Effector CD8-positive, alpha-beta T cell (primary cell): Measurements from ENCODE around the gene CDK9.
A peak's percentile ranks its signal among the peaks of the same experiment; 100 is the strongest.
"Not testable (repeated sequence)": the region's sequence is repeated elsewhere in the genome, so short reads cannot be mapped to it uniquely, and the experiment has no call there.

Experiments used
- DNase-seq: peaks from one replicate; lab custom pipeline; 2025; lab: John Stamatoyannopoulos, UW
- total RNA-seq, 4 experiments: gene quantifications; one replicate each; lab custom pipeline; 2026; lab: John Stamatoyannopoulos, UW

The CDK9 gene
- total RNA-seq = 91.5 to 154 (median 109) reads per million in 4 experiments

GRCh38 chr9:127785933-127786772 is at the start of gene CDK9:
TSS of gene CDK9 (plus strand) at chr9:127786034. CDS start at chr9:127786149, 115 bp downstream.
- peak; percentile 86 for DNase-seq

DNA sequence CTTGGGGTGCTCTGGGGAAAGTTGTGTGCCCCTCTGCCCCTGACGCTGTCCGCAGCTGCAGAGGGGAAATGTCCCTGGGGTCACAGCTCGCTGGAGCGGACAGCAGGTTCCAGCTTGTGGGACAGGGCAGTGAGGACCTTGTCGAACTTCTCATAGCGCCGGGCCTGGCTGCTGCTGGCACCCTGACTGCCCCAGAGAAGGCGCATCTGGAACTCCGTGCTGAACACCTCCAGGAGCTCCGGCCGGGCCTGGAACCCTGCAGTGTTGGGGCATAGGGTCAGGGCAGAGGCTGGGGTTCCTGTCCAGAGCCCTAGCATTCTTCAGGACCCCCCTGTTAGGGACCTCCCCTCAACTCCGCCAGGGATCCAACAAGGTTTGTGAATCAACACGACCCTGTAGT is 47.2 kb upstream of the CDK9 start:
- DNase-seq = no peak

DNA sequence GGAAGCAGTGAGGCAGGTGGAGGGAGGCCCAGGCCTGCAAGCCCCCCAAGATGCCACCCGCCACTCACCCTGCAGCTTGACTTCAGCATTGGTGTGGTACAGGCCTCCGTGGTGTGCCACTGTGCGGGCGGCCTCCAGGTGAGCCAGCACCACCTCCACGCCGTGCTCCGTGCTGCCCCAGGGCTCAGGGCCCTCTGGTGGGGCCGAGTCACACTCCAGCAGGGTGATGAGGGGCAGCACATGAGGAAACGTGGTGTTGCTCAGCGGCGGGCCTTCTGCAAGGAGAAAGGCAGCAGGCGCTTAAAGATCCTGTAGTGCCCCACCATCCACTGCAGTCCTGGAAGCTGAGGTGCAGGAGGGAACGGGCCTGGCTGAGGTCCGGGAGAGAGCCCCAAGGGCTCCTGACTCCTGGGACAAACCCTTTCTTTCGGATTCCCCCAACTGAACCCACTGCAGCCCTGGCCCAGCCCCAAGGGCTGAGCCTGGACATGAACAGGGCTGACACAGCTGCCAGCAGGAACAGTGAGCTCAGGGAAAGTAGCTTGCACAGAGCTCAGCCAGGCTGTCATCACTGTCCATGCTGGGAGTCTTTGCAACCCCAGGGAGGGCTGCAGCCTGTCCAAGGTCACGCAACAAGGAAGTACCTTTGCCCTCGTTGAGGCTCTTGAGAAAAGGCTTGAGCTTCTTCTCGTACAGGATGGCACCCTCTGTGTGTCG is 46.1 kb upstream of the CDK9 start:
- DNase-seq = no peak

GRCh38 chr9:127741831-127742434 is 43.9 kb upstream of the CDK9 start:
- DNase-seq = no peak

DNA sequence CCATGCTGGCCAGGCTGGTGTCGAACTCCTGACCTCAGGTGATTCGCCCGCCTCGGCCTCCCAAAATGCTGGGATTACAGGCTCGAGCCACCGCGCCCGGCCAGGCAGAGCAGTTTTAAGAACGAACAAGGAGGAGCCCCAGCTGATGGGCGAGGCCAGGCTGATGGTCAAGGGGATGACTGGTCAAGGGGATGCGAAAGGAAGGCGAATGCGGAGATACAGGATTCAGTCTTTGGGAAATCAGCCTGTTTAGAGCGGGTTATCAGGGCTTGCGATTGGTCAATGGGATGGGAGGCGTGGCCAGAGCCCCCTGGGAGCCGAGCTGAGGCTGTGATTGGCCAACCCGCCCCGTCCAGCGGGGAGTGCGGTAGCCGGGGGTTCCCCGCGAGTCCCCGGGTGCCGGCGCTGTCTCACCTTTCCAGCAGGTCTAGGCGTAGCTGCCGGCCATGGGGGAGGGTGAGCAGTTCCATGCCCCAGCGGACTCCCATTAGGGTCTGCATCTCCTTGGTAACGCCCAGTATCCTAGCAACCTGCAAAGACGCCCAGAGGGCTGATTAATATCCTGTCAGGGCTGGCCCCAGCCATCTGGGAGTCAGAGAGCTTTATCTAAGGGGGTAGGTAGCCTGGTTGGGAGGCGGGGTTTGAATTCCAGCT is 43.3 kb upstream of the CDK9 start:
- no peak for DNase-seq

- no peak for DNase-seq
Measured at GRCh38 chr9:127744398-127745110, 41.3 kb upstream of the CDK9 start.

DNA sequence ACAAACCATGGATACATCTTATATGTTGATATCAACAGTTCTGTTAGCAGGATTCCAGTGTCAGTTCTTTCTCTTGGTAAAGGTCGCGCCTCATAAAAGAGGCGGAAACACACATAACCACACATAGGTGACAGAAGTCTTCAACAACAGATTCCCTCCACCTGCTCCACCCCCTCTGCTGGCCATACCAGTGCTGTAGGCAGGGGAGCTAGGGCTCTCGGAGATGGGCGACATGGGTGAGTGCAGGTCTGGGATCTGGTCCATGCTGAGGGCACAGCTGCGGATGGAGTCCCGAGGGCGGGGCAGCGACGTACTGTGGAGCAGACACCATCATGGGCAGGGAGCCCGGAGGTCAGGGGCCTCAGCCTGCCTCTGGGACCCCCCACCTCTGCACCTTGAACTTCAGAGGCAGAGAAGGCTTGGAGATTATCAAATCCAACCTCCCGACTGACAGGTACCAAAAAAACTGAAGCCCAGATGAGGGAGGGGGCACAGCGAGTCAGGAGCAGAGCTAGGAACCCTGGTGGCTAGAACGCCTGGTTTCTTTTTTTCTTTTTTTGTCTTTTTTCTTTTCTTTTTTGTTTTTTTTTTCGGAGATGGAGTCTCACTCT is 38.8 kb upstream of the CDK9 start:
- DNase-seq = peak; percentile 12

DNA sequence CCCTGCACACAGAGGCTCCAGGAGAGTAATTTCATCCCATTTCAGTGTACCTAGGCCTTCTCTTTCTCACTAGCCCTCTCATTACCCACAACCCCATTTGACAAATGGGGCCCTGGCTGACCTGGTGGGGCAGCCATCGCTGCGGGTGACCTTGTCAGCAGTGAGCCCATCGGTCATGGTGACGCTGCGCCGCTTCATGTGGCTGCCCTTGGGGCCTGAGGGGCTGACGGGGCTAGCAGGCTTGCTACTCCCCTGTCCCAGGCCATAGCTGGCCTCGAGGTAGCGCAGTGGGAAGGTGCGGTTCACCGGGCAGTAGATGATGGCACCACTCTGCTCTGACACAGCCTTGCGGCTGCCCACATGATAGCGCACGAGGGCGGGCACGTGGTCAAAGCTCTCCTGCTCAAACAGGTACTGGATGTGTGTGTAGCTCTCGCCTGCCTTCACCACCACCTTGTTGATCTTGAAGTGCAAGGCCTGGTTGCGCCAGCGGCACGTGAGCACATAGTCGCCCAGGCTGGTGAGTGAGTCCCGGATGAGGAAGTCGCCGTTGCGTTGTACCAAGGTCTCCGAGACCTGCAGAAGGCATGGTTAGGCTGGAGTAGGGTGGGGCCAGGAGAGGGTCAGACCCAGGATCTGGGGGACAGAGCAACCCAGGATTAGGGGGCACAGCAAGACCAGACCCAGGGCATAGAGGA is 36.6 kb upstream of the CDK9 start:
- DNase-seq = no peak

- no peak for DNase-seq
Measured at GRCh38 chr9:127751269-127752054, 34.4 kb upstream of the CDK9 start.

DNA sequence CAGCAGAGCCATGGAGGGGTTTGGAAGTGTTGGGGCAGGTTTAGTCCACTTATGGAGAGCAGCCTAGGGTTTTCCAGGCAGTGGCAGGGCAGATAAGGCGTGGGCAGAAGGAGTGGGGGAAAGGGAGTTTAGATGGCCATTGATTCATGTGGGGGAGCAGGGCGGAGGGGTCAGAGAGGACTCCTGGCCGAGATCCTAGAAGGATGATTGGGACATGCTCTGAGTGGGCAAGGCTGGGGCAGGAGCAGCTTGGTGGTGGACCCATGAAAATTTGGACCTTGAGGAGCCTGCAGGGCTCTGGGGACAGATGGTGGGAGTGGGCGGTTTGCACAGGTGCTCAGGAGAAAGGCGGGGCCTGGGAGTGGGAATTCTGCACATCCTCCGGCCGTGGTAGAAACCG is 32.7 kb upstream of the CDK9 start:
- no peak for DNase-seq

GRCh38 chr9:127753622-127754021 is 32.2 kb upstream of the CDK9 start:
- no peak for DNase-seq

- no peak for DNase-seq
Measured at GRCh38 chr9:127754099-127755060, 31.5 kb upstream of the CDK9 start.

GRCh38 chr9:127755061-127756060 is 30.5 kb upstream of the CDK9 start:
- no peak for DNase-seq

DNA sequence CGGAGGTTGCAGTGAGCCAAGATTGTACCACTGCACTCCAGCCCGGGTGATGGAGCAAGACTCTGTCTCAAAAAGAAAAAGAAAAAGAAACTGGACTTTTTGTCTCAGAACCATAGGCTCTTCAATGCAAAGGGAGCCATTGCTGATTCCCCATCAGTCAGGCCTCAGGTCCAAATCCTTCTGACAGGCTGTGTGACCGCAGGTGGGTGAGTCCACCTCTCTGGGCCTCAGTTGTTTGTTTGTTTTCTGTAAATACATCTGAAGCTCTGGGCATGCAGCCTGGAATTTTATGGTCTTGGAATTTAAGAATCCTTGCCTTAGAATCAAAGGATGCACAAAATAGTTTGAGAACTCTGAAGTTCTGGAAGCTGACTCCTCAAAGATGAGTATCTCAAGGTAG is 29.6 kb upstream of the CDK9 start:
- no peak for DNase-seq

DNA sequence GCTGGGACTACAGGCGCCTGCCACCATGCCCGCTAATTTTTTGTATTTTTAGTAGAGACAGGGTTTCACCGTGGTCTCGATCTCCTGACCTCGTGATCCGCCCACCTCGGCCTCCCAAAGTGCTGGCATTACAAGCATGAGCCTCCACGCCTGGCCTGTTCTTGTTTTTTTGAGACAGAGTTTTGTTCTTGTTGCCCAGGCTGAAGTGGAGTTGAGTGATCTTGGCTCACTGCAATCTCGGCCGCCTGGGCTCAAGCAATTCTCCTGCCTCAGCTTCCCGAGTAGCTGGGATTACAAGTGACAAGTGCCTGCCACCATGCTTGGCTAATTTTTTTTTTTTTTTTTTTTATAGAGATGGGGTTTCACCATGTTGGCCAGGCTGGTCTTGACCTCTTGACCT is 29.1 kb upstream of the CDK9 start:
- DNase-seq = not testable (repeated sequence)

DNA sequence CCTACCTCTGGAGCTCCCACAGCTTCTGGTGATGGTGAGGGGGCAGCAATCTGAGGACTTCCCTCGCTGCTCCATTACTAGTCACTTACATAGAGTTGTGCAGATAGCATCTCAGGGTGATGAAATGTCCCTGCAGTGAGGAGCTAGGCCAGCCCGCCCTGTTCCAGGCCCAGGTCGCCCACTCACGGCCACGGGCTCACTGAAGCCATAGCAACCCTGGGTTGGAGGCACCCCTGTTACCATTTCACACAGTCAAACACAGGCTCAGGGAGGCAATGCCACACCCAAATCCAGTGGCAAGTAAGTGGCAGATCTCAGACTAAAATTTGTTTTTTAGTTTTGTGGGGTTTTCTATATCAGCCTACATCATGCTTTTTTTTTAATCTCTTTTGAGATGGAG is 27.0 kb upstream of the CDK9 start:
- DNase-seq = no peak

DNA sequence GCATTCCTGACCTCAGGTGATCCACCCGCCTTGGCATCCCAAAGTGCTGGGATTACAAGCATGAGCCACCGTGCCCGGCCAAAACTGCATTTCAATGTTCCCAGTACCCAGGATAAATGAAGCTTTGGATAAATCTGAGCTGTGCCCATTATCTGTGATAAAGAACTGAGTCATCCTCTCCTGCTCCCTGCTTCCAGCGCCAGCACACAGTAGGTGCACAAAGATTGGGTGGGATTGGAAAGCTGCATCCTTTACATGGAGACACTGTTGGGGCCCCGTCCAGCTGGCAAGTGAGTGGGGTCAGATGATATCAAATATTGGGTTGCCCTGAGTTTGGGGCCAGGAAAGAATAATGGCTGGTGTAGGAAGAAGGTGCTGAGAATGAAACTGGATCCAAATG is 24.8 kb upstream of the CDK9 start:
- no peak for DNase-seq
